ENCODE measurements around the gene NHLRC3.

NHLRC3 gene

DNA sequence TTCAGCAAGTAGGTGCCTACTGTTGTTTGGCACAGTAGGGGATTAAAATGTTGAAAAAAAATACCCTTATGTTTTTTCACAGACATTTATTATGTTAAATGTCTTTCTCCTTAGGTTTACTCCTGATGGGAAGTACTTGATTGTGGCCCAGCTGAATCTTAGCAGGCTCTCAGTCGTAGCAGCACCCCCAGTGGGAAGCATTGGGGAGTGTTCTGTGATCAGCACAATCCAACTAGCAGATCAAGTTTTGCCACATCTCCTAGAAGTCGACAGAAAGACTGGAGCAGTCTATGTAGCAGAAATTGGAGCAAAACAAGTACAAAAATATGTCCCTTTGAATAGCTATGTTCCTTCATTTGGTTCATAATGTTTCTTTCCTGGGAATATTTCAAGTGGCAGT, 9.3 kb downstream of the NHLRC3 start:
- DNase-seq (ENCODE audit: extremely low read depth, insufficient read length): no peak
- TF ChIP-seq, protein P1, sequence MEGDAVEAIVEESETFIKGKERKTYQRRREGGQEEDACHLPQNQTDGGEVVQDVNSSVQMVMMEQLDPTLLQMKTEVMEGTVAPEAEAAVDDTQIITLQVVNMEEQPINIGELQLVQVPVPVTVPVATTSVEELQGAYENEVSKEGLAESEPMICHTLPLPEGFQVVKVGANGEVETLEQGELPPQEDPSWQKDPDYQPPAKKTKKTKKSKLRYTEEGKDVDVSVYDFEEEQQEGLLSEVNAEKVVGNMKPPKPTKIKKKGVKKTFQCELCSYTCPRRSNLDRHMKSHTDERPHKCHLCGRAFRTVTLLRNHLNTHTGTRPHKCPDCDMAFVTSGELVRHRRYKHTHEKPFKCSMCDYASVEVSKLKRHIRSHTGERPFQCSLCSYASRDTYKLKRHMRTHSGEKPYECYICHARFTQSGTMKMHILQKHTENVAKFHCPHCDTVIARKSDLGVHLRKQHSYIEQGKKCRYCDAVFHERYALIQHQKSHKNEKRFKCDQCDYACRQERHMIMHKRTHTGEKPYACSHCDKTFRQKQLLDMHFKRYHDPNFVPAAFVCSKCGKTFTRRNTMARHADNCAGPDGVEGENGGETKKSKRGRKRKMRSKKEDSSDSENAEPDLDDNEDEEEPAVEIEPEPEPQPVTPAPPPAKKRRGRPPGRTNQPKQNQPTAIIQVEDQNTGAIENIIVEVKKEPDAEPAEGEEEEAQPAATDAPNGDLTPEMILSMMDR (IDR thresholded peaks at IDR 0.05; ENCODE audit: insufficient read depth, low read length, poor library complexity, severe bottlenecking): no peak
- H3K36me3 ChIP-seq (ENCODE audit: control insufficient read depth, insufficient read depth, low read length): no peaks in the 10 kb centered on the region

DNA sequence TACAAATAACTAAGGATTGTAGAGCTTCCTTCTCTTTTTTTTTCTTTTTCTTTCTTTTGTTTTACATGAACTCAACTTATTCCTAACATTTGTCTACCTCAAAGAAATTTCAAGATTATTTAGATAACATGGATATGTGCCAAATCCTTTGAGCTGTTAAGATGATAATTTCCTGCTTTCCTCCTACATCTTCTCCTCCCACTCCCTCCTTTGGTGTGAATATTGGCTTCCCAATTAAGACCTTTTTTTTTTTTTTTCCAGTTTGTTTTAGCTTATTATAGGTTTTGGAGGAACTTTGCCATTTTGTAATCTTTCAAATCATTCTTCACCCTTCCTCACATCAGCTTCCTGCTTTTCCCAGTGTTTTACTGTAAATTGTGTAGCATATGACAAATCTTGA, 10.6 kb downstream of the NHLRC3 start:
- H3K27me3 ChIP-seq (replicated peaks; ENCODE audit: control insufficient read depth, insufficient read depth, low read length): no peaks in the 10 kb centered on the region
- DNase-seq (ENCODE audit: extremely low read depth, insufficient read length): no peak
- H3K36me3 ChIP-seq (ENCODE audit: control insufficient read depth, insufficient read depth, low read length): no peaks in the 10 kb centered on the region
- TF ChIP-seq, protein P1 (IDR thresholded peaks at IDR 0.05; ENCODE audit: insufficient read depth, low read length, poor library complexity, severe bottlenecking): no peak
- no peak overlapping the region for H3K4me3 ChIP-seq (replicated peaks; ENCODE audit: low read depth, low read length)

More for the DNA sequence above, 9.3 kb downstream of the NHLRC3 start:
- no peaks in the 10 kb centered on the region for H3K27me3 ChIP-seq (replicated peaks; ENCODE audit: control insufficient read depth, insufficient read depth, low read length)
- H3K4me3 ChIP-seq (replicated peaks; ENCODE audit: low read depth, low read length): no peak overlapping the region

DNA sequence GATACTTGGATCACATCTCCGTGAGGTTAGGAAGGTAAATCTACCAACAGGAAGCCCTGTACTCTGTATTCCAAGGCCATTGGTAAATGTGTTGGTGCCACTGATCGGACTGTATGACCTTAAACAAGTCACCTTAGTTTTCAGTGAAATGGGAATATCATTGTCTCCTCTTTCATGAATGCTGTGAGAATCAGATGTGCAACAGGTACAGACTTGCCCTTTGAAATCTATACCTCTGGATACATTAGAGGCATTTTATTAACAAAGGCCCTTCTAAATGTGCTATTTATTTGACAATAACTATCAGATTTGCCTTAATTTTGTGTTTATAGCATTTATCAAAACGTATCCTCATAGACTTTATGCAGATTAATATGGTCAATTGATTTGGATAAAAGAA, 11.0 kb downstream of the NHLRC3 start:
- H3K36me3 ChIP-seq (ENCODE audit: control insufficient read depth, insufficient read depth, low read length): no peaks in the 10 kb centered on the region
- TF ChIP-seq, protein P1 (IDR thresholded peaks at IDR 0.05; ENCODE audit: insufficient read depth, low read length, poor library complexity, severe bottlenecking): no peak

DNA sequence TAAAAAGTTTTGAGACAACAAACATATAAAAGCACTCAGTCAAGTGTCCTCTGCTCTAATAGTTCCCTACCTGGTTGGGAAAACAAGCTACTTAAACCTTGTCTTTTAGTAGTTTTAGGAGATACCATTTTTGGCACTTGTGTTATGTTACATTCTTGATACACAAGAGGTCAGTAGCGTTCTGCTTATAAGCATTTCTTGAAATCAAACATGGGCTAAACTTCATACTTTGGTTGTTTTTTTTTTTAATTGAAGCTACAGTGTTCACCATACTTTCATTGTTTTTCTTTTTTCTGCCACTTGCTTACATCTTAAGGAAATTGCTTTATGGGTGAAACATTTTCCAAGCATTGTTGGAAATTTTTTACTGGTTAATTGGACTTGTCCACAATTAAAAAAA, 12.9 kb downstream of the NHLRC3 start:
- TF ChIP-seq, protein P1 (IDR thresholded peaks at IDR 0.05; ENCODE audit: insufficient read depth, low read length, poor library complexity, severe bottlenecking): peak; percentile 27
- DNase-seq (ENCODE audit: extremely low read depth, insufficient read length): no peak
- Histone ChIP-seq H3K36me3 (ENCODE audit: control insufficient read depth, insufficient read depth, low read length) (no peaks in the 10 kb centered on the region), H3K27me3 (replicated peaks; ENCODE audit: control insufficient read depth, insufficient read depth, low read length) (no peaks in the 10 kb centered on the region), H3K4me3 (replicated peaks; ENCODE audit: low read depth, low read length) (no peak overlapping the region)

More for the DNA sequence above, 11.0 kb downstream of the NHLRC3 start:
- Histone ChIP-seq H3K27me3 (replicated peaks; ENCODE audit: control insufficient read depth, insufficient read depth, low read length) (no peaks in the 10 kb centered on the region), H3K4me3 (replicated peaks; ENCODE audit: low read depth, low read length) (no peak overlapping the region)
- DNase-seq (ENCODE audit: extremely low read depth, insufficient read length): no peak

DNA sequence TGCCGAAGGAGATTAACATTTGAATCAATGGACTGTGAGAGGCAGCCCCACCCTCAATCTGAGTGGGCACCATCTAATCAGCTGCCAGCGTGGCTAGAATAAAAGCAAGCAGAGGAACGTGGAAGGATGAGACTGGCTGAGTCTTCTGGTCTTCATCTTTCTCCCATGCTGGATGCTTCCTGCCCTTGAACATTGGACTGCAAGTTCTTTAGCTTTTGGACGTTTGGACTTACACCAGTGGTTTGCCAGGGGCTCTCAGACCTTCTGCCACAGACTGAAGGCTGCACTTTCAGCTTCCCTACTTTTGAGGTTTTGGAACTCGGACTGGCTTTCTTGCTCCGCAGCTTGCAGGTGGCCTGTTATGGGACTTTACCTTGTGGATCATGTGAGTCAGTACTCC, 14.7 kb downstream of the NHLRC3 start:
- TF ChIP-seq, protein P1 (IDR thresholded peaks at IDR 0.05; ENCODE audit: insufficient read depth, low read length, poor library complexity, severe bottlenecking): no peak
- H3K36me3 ChIP-seq (ENCODE audit: control insufficient read depth, insufficient read depth, low read length): no peaks in the 10 kb centered on the region
- no peak overlapping the region for H3K4me3 ChIP-seq (replicated peaks; ENCODE audit: low read depth, low read length)
- DNase-seq (ENCODE audit: extremely low read depth, insufficient read length): no peak
- H3K27me3 ChIP-seq (replicated peaks; ENCODE audit: control insufficient read depth, insufficient read depth, low read length): no peaks in the 10 kb centered on the region

DNA sequence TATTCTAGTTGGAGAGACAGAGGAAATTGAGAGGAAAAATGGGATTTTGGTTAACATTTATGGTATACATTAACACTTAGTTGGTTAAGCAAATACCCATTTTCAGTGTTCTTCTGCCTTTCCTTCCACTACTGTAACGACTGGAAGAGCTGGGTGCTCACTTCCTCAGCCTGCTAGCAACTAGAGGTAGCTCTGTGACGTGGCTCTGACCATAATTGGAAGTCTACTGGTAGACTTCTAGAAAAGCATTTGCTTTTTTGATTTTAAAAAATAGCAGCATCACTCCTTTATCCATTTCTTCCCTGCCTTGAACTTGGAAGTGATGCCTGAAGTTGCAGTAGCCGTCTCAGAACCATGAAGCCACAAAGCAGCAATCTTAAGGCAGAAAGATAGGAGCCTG, 15.9 kb downstream of the NHLRC3 start:
- no peaks in the 10 kb centered on the region for H3K27me3 ChIP-seq (replicated peaks; ENCODE audit: control insufficient read depth, insufficient read depth, low read length)
- H3K4me3 ChIP-seq (replicated peaks; ENCODE audit: low read depth, low read length): no peak overlapping the region
- DNase-seq (ENCODE audit: extremely low read depth, insufficient read length): no peak
- no peaks in the 10 kb centered on the region for H3K36me3 ChIP-seq (ENCODE audit: control insufficient read depth, insufficient read depth, low read length)
- TF ChIP-seq, protein P1 (IDR thresholded peaks at IDR 0.05; ENCODE audit: insufficient read depth, low read length, poor library complexity, severe bottlenecking): no peak

All from GM06990 (cell line).